ENCODE data around the gene ADGRV1. TPM values are rescaled to one million over a fixed set of nuclear protein-coding genes. Genes with fewer than 3 reads are reported as not detected.
A peak's percentile ranks its signal among the peaks of the same experiment; 100 is the strongest.

The ADGRV1 gene
- total and polyA plus RNA-seq, 2 experiments from 2014 or later: 15.5 to 19.6 TPM

DNA sequence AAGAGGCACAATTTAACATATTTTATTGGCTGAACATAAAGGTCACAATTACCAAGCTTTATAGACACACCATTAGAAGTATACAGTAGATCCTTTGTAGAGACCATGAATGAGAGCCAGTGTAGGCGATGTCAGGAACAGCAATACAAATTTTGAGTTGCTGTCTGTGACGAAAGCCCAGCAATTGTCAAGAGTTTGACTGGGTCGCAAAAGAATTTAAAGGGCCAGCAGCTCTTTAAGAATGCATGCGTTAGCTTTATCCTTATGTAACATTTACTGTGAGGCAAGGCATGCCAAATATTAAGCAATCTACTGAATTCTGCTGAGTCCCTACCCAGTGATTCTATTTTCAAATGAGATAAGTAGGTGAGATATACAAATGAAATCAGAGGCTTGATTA is 587.6 kb downstream of the ADGRV1 start:
- Histone ChIP-seq H3K9me3 (ENCODE audit: low read depth) (no peaks in the 10 kb centered on the region), H3K4me1 (ENCODE audit: low read depth) (peaks cover 10% of the 10 kb centered on the region), H3K4me3 (no peak overlapping the region), H3K27me3 (no peaks in the 10 kb centered on the region), H3K27ac (no peak overlapping the region), H3K36me3 (no peaks in the 10 kb centered on the region)
- TF ChIP-seq, protein P1, sequence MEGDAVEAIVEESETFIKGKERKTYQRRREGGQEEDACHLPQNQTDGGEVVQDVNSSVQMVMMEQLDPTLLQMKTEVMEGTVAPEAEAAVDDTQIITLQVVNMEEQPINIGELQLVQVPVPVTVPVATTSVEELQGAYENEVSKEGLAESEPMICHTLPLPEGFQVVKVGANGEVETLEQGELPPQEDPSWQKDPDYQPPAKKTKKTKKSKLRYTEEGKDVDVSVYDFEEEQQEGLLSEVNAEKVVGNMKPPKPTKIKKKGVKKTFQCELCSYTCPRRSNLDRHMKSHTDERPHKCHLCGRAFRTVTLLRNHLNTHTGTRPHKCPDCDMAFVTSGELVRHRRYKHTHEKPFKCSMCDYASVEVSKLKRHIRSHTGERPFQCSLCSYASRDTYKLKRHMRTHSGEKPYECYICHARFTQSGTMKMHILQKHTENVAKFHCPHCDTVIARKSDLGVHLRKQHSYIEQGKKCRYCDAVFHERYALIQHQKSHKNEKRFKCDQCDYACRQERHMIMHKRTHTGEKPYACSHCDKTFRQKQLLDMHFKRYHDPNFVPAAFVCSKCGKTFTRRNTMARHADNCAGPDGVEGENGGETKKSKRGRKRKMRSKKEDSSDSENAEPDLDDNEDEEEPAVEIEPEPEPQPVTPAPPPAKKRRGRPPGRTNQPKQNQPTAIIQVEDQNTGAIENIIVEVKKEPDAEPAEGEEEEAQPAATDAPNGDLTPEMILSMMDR (IDR thresholded peaks at IDR 0.05; ENCODE audit: low read depth, low read length): no peak
- DNase-seq (ENCODE audit: low read depth in 1 of 2, low spot score in 1 of 2): peak in 1 of 2 donors; percentile 70

DNA sequence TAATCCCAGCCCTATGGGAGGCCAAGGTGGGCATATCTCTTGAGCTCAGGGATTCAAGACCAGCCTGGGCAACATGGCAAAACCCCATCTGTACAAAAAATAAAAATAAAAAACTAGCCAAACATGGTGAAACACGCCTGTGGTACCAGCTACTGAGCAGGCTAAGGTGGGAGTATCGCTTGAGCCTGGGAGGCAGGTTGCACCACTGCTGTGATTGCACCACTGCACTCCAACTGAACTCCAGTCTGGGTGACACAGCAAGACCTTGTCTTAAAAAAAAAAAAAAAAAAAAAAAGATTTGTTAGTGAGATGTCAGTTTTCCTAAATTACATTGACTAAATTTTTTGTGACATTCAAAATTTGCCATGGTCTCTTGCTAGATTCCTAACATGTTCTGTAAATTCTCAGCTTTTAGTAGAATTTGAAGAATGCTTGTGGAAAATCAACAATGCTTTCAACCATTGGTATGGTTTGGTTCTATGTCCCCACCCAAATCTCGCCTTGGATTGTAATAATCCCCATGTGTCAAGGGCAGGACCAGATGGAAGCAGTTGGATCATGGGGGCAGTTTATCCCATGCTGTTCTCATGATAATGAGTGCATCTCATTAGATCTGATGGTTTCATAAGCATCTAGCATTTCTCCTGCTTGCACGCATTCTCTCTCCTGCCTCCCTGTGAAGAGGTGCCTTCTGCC is 588.5 kb downstream of the ADGRV1 start:
- Histone ChIP-seq H3K4me3 (no peak overlapping the region), H3K27me3 (no peaks in the 10 kb centered on the region), H3K4me1 (ENCODE audit: low read depth) (peaks cover 7% of the 10 kb centered on the region), H3K27ac (no peak overlapping the region), H3K36me3 (no peaks in the 10 kb centered on the region), H3K9me3 (ENCODE audit: low read depth) (no peaks in the 10 kb centered on the region)
- TF ChIP-seq, protein P1 (IDR thresholded peaks at IDR 0.05; ENCODE audit: low read depth, low read length): no peak
- peak in 1 of 2 donors; percentile 66 for DNase-seq (ENCODE audit: low read depth in 1 of 2, low spot score in 1 of 2)

DNA sequence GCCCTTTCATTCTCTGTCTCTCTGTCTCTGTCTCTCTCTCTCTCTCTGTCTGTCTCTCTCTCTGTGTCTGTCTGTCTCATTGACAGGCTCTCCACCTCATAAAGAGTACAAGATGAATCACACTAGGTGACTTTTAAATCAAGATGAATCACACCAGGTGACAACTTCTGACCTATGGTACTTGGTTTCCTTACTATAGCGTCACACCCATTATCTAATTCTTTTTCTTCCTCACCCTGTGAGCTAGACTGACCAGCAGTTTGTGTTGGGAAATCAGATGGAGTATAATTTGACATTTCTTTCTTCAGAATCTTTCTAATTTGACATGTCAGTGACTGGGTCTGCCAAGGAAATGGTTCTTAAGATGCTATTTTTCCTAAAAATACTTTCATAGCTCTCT is 591.6 kb downstream of the ADGRV1 start:
- H3K27ac ChIP-seq: no peak overlapping the region
- no peak for DNase-seq (ENCODE audit: low read depth in 1 of 2, low spot score in 1 of 2)
- peaks cover 1% of the 10 kb centered on the region for H3K4me1 ChIP-seq (ENCODE audit: low read depth)
- TF ChIP-seq, protein P1 (IDR thresholded peaks at IDR 0.05; ENCODE audit: low read depth, low read length): no peak
- H3K27me3 ChIP-seq: no peaks in the 10 kb centered on the region
- H3K4me3 ChIP-seq: no peak overlapping the region
- H3K36me3 ChIP-seq: no peaks in the 10 kb centered on the region
- H3K9me3 ChIP-seq (ENCODE audit: low read depth): no peaks in the 10 kb centered on the region

DNA sequence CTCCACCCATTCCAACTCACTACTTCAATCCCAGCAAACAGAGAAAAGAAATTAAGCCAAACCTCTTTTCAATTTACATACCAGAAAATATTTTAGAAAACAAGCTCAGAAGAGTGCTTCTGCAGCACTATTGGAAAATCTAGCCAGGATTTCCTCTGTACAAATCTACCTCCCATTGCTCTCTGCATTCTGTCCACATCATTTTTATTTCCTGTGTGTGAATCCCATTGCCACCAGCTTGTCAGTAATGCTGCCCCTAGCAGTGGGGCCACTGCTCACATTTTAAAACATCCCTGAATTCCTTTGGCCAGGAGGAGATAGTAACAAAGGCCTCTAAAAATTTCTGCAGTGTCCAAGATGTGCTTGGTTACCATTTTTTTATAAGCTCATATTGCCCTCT is 592.0 kb downstream of the ADGRV1 start:
- no peak overlapping the region for H3K27ac ChIP-seq
- no peaks in the 10 kb centered on the region for H3K9me3 ChIP-seq (ENCODE audit: low read depth)
- no peak overlapping the region for H3K4me3 ChIP-seq
- no peaks in the 10 kb centered on the region for H3K4me1 ChIP-seq (ENCODE audit: low read depth)
- DNase-seq (ENCODE audit: low read depth in 1 of 2, low spot score in 1 of 2): no peak
- H3K27me3 ChIP-seq: no peaks in the 10 kb centered on the region
- no peaks in the 10 kb centered on the region for H3K36me3 ChIP-seq
- TF ChIP-seq, protein P1 (IDR thresholded peaks at IDR 0.05; ENCODE audit: low read depth, low read length): no peak

DNA sequence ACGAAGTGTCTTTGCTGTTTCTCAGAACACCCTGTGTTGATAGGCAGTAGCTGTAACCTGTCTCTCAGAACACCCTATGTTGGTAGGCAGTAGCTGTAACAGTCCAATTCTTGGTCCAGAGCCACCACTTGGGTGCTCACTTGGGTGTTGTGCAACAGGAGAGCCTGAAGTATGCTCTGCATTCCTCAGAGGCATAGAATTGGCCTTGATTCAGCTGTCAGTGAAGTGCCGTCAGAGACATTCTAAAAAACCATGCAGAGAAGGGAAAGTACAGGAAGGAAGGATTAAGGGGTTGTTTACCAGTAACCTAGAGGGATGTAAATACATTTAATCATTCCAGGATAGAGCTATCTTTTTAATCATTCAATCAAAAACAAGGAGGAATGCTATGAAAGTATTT is 593.4 kb downstream of the ADGRV1 start:
- no peaks in the 10 kb centered on the region for H3K4me1 ChIP-seq (ENCODE audit: low read depth)
- TF ChIP-seq, protein P1 (IDR thresholded peaks at IDR 0.05; ENCODE audit: low read depth, low read length): no peak
- DNase-seq (ENCODE audit: low read depth in 1 of 2, low spot score in 1 of 2): peak; percentile 46 to 97
- H3K27me3 ChIP-seq: no peaks in the 10 kb centered on the region
- H3K4me3 ChIP-seq: no peak overlapping the region
- no peak overlapping the region for H3K27ac ChIP-seq
- H3K9me3 ChIP-seq (ENCODE audit: low read depth): no peaks in the 10 kb centered on the region
- H3K36me3 ChIP-seq: no peaks in the 10 kb centered on the region
